Jurkat, Clone E6-1 (cell line): Measurements from ENCODE around the gene PCSK2.

Experiments
- DNase-seq: peaks from one replicate; pipeline ENCODE4 v3.0.0-alpha.2; 2011; ENCODE audit warnings: low read depth, low spot score
- H3K4me3 ChIP-seq: 2 replicates; pipeline ENCODE4 v1.5.1; 2011; ENCODE audit warnings: mild to moderate bottlenecking, low read length, control low read depth, moderate library complexity

Gene PCSK2

DNA sequence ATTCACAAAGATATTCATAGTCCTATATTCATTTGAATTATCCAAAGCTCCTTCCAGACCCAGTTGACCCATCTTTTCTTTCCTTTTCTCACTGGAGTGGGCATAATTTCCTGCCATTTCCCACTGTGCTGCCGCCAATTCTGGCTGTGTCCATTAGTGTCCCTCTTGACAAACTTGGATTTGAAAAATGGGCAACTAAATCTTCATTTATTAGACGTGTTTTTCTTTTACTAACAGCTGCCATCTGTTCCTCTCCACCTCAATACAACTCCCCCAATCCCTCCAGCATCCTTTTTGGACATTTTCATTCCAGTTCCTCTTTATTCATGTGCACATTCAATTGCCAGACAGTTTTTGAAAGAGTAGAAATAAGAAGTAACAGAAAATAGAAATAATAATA lies 90.5 kb downstream of the PCSK2 start:
- H3K4me3 ChIP-seq: no peak overlapping the region
- DNase-seq: no peak

DNA sequence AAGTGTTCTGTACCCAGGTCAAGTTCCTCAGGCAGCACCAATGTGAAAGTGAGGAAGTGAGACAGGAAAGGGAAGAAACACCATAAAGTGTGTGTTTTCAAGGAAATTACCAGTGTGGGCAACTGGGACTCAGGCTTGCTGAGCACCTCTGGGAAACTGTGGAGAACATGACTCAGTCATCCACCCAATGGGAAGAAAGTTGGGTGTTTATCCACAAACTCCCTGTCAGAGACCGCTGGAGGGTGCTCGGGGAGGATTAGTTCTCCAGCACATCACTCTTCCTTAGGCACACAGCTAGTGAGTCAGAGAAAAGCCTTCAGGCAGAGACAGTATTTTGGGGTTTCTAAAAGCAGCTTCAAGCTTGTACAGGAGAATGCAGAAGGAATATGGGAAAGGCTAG lies 93.6 kb downstream of the PCSK2 start:
- H3K4me3 ChIP-seq: no peak overlapping the region
- no peak for DNase-seq

DNA sequence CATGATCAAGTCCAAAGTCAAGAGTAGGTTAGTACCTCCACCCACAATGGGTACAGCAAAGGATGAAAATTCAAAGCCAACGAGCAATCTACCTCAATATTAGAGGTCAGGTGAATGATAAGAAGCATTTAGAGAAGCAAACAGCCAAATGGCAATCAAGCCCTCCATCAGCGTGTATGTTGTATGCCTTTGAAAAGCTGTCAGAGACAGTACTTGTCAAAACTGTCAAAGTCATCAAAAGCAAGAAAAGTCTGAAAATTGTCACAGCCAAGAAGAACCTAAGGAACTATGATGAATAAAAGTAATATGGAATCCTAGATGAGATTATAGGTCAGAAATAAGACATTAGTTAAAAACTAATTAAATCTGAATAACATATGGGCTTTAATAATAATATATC lies 99.3 kb downstream of the PCSK2 start:
- no peak overlapping the region for H3K4me3 ChIP-seq
- no peak for DNase-seq

DNA sequence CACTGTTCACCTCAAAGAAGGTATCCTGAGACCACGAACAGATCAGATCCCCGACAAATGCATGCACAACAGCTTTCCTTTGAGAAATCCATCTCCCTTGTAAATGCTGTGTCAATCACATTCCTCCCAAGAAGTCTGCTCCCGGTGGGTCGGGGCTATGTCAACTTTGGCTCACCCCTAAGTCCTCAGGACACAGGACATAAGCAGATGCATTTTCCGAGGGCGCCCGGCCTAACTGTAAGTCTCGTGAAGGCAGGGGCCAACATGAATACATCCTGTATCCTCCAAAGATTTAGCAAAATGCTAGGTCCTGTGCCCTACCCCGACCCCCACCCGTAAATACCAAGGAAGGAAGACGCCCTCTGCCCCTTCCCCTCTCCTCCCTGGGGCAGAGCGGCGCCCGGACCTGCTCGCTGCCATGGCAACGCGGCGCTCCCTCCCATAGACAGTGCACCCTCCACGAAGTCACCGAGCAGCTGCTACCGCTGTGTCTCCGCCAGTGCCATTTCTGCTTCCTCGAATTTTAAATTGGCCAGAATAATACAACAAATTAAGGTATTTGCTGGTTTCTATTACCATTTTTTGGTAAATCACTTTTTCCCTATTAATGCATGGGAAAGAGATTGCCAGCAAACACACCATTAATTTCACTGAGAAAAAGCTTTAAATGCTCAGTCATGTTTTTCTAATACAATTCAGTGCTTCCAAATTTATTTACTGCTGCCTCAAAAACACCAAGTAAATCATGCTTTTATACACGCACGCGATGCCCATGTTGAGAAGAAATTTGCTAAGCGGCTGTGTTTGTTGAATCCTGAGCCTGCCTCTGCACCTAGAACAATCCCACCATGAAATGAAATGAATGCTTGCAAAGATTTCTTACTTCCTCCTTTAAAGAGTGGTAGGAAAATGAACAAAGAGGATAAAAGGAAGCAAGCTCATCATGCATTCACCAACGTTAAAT lies 100.6 kb downstream of the PCSK2 start:
- H3K4me3 ChIP-seq: no peak overlapping the region
- no peak for DNase-seq

DNA sequence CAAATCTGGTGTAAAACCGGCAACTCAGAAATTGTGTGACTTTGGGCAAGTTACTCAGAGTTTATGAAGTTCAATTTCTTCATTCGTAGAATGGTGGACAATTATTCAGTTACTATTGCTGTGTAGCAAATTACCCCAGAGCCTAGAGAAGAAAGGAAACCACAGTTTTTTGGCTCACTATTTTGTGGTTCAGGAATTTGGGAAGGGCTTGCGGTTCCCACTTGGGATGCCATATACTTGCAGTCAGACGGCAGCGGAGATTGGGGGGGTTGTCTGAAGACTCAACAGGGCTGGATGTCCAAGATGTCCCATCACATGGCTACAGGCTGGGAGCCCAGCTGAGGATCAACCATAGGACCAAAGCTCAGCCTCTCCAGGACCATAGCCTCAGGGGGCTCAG lies 108.1 kb downstream of the PCSK2 start:
- DNase-seq: no peak
- H3K4me3 ChIP-seq: no peak overlapping the region

DNA sequence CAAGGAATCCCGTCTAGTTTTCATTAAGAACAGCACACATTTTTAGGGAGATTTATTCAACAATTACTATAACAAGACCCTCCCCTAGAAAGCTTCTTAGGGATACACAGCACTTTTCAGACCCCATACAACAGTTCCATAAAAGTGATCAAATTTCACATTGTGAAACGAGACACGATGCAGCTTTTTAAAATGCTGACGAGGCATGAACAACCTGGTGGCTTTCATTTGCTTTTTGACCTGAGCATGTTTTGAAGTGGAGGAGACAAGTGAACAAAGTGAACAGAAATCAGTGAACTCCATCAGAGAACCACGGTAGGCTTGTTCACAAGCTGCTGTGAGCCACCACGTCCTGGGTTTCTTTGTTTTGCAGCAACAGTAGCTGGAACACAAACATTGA lies 112.2 kb downstream of the PCSK2 start:
- no peak overlapping the region for H3K4me3 ChIP-seq
- no peak for DNase-seq

DNA sequence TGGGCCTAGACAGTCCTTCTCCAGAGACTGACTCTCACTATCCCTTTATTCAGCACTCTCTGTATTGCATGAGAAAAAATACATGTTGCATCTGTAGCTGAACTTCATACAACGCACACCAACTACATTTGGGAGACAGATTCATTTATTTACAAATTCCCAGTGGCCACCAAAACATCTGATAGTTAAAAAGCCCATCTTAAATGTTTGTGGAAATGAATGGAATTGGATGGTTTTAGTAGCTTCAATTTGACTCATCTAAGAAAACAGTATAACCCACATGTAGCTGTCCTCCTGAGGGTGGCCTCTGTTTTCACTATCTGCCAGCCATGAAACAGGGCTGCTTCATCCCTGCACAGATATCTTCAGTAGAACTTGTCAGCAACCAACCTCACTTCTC lies 116.3 kb downstream of the PCSK2 start:
- H3K4me3 ChIP-seq: no peak overlapping the region
- DNase-seq: no peak

DNA sequence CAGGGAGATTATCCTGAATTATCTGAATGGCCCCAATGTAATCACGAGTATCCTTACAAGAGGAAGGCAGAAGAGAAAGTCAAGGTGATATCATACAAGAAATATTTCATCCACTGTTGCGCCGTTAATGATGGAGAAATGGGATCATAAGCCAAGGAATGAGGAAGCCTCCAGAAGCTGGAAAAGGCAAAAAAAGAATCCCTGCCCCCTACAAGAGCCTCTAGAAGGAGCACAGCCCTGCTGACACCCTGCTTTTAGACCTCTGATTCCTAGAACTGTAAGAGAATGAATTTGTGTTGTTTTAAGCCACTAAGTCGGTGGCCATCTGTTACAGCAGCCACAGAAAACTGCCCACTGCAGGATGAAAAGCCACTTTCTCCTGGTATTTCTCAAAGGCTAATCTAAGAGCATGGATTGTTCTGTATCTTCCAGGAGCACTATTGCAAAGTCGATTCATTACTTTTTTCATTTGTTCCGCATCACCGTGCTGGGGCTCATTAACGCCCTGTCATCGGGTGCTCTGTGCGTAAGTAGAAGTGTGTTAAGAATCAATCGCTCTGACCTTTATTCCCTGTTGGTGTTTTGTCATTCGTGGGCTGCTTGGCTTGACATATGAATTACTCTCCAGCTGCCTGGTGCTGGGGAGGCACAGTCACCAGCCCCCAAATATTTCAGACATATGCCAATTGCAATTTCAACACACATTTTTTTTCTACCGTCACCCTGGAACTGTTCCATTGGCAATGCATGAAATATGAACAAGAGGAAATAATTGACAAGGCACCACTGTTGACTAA lies 117.0 kb downstream of the PCSK2 start:
- no peak overlapping the region for H3K4me3 ChIP-seq
- no peak for DNase-seq

DNA sequence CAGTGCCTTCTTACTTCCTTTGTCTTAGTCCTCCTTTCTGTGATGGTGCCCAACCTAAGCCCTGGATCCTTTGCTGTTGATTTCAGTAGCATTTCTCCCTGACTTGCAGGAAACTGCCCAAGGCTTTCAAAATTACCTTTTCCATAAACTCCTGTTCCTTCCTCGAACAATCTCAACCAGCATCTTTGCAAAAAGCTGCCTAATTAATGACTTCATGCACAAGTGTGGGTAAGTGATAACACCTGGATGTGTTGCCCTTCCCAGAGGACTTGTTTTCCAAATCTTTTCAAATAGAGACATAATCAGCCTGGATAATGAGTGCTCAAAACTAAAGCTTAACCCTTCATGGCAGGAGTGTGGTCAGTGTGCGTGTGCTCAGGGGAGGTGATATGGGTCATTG lies 118.0 kb downstream of the PCSK2 start:
- H3K4me3 ChIP-seq: no peak overlapping the region
- DNase-seq: no peak

DNA sequence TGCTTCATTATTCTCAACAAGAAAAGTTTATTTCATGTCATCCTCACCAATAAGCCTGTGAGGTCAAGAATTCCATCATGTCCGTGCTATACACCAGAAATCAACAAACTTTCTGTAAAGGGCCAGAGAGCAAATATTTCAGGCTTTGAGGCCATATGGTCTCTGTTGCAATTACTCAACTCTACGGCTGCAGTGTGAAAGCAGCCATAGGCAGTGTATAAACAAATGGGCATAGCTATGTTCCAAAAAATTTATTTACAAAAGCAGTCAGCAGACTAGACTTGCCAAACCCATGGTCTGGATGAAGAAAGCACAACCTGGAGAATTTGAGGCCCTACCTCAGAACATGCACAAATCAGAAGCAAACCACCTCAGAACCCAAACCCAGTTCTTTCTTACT lies 118.5 kb downstream of the PCSK2 start:
- no peak overlapping the region for H3K4me3 ChIP-seq
- DNase-seq: no peak

DNA sequence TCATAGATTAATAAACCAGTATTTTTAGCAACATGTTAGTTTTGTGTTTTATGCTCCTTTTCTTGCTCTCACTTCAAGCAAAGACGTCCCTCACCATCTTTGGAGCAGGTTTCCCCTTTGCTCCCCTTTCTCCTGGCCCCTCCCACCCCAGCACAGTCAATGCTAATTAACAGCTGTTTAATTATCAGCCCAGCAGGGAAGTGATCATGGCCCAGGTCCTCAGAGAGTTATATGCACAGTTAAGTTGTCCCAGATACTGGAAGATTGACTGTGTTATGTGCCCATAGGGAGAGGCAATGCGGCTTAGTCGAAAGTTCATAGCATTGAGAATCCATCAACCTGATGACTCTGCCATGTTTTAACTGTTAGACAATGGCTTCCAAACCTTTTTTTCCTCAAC lies 123.5 kb downstream of the PCSK2 start:
- no peak overlapping the region for H3K4me3 ChIP-seq
- DNase-seq: no peak

DNA sequence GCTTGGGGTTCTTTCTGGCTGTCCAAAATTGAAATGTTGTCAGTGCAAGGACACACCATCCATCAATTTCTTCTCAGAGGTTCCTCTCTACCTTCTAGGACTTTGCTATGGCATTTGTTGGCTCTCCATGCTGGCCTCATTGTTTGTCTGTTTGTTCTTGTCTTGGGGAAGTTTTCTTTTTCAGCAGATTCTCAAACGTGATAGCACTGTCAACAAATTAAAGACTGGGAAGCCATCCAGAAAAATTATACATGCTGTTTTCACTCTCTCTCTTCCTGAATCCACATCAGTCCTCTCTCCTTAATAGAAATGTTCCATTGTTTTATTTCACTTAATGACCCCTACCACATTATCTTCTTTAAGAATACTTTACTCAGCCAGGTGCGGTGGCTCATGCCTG lies 130.4 kb downstream of the PCSK2 start:
- no peak overlapping the region for H3K4me3 ChIP-seq
- no peak for DNase-seq

DNA sequence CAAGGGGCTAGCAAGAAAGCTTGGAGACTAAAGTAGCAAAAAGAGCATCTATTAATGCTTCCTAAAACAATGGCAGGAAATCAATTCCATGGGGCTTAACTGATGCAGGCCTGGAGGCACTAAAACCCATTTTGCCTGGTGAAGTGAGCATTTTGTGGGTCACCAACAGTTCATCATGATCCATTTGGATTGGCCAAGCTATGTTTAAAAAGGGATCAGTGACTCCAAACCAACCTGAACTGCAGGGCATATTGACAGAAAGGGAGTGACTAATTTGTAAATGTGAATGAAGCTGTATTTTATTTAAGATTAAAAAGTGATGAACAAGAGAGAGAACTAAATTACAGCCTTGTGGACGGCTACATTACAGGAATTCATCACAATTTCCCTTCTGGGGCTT lies 132.0 kb downstream of the PCSK2 start:
- no peak overlapping the region for H3K4me3 ChIP-seq
- DNase-seq: no peak

DNA sequence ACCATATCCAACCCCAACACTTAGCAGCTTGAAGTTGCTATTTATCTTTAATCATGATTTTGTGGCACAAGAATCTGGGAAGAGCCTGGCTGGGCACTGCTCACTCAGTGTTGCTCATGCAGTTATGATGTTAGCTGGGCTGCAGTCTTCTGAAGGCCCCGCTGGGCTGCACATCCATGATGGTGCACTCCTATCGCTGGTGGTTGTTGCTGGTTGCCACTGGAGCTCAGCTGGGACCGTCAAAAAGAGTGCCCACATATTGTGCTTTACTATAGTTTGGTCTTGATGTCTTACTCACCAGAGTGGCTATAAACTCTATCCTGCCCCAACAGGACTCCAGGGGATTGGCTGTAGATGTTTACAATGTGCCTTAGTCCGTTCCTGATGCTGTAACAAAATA lies 137.8 kb downstream of the PCSK2 start:
- H3K4me3 ChIP-seq: no peak overlapping the region

DNA sequence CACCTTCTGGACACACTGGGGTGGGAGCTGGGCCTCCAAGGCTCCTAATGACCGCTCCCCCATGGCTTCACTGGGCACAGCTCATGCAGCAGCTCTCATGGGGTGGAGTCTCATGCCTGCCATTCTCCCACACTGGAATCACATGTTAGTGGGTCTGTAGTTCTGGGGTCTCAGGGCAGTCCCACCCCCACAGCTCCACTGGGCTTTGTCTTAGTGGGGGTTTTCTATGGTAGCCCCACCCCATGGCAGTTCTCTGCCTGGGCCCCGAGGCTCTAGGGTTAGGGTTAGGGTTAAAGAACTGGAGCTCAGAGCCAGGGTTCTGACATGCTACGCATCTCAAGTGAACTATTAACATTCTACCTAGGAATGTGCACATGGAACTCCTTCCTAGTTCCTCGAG lies 139.0 kb downstream of the PCSK2 start:
- H3K4me3 ChIP-seq: no peak overlapping the region
- DNase-seq: no peak

More for the DNA sequence above, 137.8 kb downstream of the PCSK2 start:
- DNase-seq: no peak

DNA sequence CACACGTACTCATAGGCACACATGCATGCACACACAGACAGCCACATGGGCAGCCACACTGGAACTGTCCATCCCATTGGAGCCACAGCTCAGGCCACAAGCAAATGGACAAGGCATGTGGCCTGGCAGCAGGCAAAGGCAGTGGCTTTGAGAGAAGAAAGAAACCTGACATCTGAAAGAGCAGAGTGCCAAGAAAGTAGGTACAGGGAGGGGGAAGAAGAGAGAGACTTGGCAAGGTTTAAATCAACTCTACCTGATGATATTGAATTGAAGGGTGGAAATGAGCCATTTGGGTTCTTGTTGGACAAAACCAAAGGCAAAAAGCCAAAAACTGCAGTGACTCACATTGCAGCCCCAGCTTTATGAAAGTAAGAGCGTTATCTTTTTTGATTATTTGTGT lies 142.7 kb downstream of the PCSK2 start:
- DNase-seq: no peak
- H3K4me3 ChIP-seq: no peak overlapping the region

DNA sequence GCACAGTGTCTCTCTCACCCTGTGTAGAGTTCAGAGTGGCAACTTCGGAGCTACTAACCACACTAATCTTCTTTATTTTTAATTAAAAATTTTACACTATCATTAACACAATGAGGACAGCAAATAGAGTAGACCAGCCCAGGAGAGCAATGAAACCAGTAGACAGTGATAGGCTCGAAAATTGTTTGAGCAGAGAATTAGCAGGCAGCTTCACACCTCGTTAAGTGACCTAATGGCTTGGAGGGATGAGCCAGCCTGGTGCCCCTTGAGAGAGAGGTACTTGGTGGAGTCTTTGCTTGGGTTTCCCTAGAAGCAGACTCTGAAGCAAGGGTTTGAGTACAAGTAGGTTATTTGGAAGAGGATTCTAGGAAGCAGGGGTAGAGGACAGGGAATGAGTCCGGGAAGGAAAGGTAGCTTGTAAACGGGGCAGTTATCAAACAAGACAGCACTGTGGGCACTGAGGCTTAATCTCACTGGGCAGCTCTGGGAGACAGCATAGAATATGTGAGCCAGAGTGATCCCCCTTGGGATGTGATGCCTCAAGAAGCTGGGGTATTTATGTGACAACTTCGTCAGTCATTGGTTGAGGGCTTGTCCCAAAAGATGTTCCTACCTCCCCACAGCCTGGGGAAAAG lies 146.1 kb downstream of the PCSK2 start:
- no peak for DNase-seq
- H3K4me3 ChIP-seq: no peak overlapping the region

DNA sequence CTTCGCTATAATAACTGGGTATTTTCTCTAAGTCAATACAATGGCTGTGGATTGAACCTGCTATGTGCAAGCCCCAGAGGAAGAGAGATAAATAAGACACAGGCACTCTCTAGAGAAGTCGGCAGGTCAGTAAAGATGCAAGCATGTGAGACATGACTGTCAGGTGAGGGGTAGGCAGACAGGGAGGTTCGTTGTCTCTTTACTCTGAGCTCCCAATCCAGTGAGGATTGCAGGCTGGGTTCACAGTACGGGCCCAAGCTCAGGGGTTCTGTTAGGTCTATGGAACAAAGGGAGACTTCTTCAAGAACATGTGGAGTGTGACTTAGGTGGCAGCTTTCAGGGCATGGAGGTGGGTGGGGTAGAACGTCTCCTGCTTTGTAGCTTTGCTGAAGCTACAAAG lies 147.2 kb downstream of the PCSK2 start:
- H3K4me3 ChIP-seq: no peak overlapping the region
- no peak for DNase-seq

DNA sequence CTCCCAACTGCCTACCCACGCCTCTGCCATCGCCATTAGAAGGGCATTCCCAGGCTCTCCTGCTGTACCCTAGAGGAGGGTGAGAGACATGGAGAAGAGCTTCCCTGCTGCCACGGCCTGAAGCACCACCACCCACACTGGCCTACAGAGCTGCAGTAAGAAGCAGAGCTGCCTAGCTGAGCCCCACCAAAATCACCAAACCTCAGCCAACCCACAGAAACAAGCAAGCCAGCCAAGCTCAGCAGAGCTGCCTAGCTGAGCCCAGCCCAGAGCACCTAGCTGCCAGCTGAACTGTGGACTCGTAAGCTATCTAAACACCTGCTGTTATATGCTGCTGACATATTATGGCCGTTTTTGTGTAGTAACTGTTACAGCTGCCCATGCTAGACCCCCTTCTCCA lies 149.2 kb downstream of the PCSK2 start:
- no peak for DNase-seq
- no peak overlapping the region for H3K4me3 ChIP-seq

DNA sequence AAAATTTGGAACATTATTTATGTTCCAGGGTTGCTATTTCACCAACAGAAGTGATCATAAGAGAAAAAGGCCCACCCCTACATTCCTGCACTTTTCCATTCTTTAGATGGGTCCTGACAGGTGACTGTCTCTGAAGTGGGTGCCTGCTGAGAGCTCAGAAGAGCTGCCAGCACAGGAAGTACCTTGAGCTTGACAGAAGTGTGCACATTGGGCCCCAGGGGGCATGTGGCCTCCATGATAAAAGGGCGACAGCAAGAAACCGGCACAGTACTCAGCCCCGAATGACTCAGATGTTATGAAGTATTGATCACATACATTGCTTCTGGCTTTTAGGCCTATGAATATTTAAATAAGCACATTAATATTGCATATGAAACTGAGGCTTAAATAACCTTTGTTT lies 150.4 kb downstream of the PCSK2 start:
- no peak overlapping the region for H3K4me3 ChIP-seq
- DNase-seq: peak; percentile 56
